DOHH2 (cell line): Measurements from ENCODE around the gene SSC5D.
"Not testable (repeated sequence)": the region's sequence is repeated elsewhere in the genome, so short reads cannot be mapped to it uniquely, and the experiment has no call there.

Experiments used
- EZH2phosphoT487 ChIP-seq: fragments of 200-600 bp; sonication (generic); IDR thresholded peaks from 2 replicates; pipeline ENCODE4 v1.6.1; 2017; ENCODE audit warnings: borderline replicate concordance, mild to moderate bottlenecking, antibody characterized with exemption, low read length, moderate library complexity, mixed read lengths
- TF ChIP-seq, protein P1 (sequence below): fragments of 200-600 bp; sonication (generic); IDR thresholded peaks from one replicate; pipeline ENCODE4 v1.5.1; 2014; ENCODE audit warnings: antibody characterized with exemption, mild to moderate bottlenecking, low read depth, low read length; ENCODE audit not compliant: poor library complexity, severe bottlenecking

DNA sequence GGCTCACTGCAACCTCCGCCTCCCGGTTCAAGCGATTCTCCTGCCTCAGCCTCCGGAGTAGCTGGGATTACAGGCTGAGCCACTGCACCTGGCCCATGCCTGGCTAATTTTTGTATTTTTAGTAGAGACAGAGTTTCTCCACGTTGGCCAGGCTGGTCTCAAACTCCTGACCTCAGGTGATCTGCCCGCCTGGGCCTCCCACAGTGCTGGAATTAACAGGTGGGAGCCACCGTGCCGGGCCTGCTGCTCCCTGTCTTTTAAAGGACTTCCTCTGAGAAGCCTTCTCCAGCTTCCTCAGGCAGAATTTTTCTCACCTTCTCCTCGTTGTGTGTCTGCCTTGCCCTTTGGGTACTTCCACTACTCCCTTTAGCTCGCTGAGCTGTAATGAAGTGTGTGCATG is 8.6 kb downstream of the SSC5D start:
- TF ChIP-seq, protein P1, sequence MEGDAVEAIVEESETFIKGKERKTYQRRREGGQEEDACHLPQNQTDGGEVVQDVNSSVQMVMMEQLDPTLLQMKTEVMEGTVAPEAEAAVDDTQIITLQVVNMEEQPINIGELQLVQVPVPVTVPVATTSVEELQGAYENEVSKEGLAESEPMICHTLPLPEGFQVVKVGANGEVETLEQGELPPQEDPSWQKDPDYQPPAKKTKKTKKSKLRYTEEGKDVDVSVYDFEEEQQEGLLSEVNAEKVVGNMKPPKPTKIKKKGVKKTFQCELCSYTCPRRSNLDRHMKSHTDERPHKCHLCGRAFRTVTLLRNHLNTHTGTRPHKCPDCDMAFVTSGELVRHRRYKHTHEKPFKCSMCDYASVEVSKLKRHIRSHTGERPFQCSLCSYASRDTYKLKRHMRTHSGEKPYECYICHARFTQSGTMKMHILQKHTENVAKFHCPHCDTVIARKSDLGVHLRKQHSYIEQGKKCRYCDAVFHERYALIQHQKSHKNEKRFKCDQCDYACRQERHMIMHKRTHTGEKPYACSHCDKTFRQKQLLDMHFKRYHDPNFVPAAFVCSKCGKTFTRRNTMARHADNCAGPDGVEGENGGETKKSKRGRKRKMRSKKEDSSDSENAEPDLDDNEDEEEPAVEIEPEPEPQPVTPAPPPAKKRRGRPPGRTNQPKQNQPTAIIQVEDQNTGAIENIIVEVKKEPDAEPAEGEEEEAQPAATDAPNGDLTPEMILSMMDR: not testable (repeated sequence)
- TF ChIP-seq EZH2phosphoT487: not testable (repeated sequence)
